Glomerular visceral epithelial cell (primary cell): ENCODE results near the gene PCDHB6.
"Not testable (repeated sequence)": the region's sequence is repeated elsewhere in the genome, so short reads cannot be mapped to it uniquely, and the experiment has no call there.

Experiments used
- DNase-seq: peaks from one replicate; pipeline ENCODE4 v3.0.0-alpha.2; 2016; ENCODE audit errors: extremely low spot score

PCDHB6 gene

GRCh38 chr5:141157901-141158300, 8.0 kb downstream of the PCDHB6 start:
- DNase-seq, result not testable (repeated sequence)

- peak; percentile 37 for DNase-seq
Measured at GRCh38 chr5:141172381-141173204, 22.7 kb downstream of the PCDHB6 start, which contains the start of gene PCDHB7. PCDHB7 (plus strand) TSS chr5:141172644; CDS start chr5:141172836, 192 bp downstream.

GRCh38 chr5:141174291-141175104, 24.6 kb downstream of the PCDHB6 start:
- not testable (repeated sequence) for DNase-seq

DNA sequence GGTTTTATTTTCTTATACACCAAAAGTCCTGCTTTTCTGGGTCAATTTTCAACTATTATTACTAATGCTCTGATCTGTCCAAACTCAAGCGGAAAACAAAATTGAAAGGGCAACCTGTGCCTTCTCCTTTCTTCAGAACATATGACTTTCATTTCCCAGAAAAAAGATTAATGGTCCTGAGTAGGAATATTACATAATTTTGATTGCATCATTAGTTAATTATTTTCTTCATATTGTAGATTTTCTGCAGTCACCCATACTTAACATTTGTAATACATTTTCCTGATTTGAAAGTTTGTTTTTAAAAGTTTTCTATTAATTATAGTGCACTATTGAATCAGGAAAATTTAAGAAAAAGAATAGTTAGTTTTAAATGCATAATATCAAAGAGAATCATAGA, 26.1 kb downstream of the PCDHB6 start:
- no peak for DNase-seq

DNA sequence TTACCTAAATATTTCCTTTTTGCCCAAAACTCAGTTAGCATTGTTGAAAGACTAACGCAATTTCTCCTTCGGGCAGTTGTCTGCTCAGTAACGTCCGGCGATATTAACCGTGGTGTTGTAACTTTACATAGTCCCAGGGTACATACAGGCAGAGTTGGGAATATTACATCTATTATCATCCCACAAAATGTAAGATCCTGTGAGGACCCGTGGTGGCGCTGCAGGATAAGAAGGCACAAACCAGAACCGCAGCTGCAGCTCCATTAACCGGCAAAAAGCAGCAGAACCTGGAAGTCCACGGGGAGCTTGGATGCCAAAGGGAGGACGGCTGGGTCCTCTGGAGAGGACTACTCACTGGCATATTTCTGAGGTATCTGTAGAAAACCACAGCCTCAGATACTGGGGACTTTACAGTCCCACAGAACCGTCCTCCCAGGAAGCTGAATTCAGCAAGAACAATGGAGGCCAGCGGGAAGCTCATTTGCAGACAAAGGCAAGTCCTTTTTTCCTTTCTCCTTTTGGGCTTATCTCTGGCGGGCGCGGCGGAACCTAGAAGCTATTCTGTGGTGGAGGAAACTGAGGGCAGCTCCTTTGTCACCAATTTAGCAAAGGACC, 27.8 kb downstream of the PCDHB6 start, which contains the start of gene PCDHB8:
Gene PCDHB8 (plus strand): TSS at position 214 of the 615 bp plus-strand sequence. CDS start 245 bp downstream, at position 459.
- DNase-seq, result peak; percentile 36

- DNase-seq, result not testable (repeated sequence)
Measured at GRCh38 chr5:141179371-141179770, 29.5 kb downstream of the PCDHB6 start.

DNA sequence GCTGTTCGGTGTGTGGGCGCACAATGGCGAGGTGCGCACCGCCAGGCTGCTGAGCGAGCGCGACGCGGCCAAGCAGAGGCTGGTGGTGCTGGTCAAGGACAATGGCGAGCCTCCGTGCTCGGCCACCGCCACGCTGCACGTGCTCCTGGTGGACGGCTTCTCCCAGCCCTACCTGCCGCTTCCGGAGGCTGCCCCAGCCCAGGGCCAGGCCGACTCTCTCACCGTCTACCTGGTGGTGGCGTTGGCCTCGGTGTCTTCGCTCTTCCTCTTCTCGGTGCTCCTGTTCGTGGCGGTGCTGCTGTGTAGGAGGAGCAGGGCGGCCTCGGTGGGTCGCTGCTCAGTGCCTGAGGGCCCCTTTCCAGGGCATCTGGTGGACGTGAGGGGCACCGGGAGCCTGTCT, 30.0 kb downstream of the PCDHB6 start:
- DNase-seq, result not testable (repeated sequence)

DNA sequence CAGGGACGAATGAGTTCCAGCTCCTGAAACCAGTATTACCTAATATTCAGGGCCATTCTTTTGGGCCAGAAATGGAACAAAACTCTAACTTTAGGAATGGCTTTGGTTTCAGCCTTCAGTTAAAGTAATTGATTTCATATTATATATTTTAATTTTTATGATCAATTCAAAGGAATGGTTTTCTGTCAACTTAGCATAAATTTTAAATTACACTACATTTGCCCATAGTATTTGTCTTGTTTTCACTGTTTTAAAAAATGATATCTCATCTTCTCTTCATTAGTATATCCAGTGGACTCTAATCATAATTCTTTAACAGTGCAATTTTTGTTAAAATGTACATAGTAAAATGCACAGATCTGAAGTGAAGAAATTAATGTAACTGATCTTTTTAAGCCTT, 30.5 kb downstream of the PCDHB6 start:
- DNase-seq, result no peak

DNA sequence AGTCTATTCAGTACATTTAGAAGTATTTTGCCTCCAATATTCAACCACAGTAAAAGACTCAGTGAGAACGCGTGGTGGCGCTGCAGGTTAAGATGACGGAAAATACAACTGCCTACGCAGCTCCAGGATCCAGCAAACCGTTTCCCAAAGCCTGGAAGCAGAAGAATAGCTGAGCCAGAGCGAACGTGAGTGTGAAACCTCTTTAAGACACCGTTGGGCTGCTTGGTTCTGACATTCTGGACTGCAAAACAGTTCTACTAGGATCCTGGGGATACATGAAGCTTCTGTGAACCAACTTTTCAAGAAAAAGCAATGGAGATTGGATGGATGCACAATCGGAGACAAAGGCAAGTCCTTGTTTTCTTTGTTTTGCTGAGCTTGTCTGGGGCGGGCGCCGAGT, 32.4 kb downstream of the PCDHB6 start, which contains the start of gene PCDHB16:
Gene PCDHB16 (plus strand): TSS at position 140 of the 400 bp plus-strand sequence. CDS start 173 bp downstream, at position 313.
- DNase-seq, result peak; percentile 64

DNA sequence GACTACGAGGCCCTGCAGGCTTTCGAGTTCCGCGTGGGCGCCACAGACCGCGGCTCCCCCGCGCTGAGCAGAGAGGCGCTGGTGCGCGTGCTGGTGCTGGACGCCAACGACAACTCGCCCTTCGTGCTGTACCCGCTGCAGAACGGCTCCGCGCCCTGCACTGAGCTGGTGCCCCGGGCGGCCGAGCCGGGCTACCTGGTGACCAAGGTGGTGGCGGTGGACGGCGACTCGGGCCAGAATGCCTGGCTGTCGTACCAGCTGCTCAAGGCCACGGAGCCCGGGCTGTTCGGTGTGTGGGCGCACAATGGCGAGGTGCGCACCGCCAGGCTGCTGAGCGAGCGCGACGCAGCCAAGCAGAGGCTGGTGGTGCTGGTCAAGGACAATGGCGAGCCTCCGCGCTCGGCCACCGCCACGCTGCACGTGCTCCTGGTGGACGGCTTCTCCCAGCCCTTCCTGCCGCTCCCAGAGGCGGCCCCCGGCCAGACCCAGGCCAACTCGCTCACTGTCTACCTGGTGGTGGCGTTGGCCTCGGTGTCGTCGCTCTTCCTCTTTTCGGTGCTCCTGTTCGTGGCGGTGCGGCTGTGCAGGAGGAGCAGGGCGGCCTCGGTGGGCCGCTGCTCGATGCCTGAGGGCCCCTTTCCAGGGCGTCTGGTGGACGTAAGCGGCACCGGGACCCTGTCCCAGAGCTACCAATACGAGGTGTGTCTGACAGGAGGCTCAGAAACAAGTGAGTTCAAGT, 34.4 kb downstream of the PCDHB6 start:
- not testable (repeated sequence) for DNase-seq

DNA sequence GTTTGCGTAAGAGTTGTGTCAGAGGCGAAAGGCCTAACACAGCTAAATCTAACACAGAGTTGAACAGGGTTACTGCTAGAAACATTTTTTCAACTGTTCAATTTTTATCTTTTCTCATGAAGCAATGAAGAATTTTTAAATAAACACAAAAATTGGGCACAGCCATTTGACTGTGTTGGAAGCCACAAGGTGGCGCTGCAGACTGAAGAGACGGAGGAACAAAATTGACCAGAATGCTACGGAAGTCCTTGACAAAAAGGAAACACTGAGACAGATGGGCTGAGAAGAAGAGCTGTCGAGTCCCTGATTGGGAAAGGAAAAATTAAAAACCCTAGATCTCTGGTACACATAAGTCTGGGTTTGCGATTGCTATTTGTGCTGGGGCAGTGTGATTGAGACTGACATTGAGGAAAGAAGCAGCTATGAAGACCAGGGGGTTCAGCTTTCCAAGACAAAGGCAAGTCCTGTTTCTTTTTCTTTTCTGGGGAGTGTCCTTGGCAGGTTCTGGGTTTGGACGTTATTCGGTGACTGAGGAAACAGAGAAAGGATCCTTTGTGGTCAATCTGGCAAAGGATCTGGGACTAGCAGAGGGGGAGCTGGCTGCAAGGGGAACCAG, 37.1 kb downstream of the PCDHB6 start, which contains the start of gene PCDHB9:
Gene PCDHB9 (plus strand): TSS at position 265 of the 616 bp plus-strand sequence. CDS start 158 bp downstream, at position 423.
- no peak for DNase-seq

DNA sequence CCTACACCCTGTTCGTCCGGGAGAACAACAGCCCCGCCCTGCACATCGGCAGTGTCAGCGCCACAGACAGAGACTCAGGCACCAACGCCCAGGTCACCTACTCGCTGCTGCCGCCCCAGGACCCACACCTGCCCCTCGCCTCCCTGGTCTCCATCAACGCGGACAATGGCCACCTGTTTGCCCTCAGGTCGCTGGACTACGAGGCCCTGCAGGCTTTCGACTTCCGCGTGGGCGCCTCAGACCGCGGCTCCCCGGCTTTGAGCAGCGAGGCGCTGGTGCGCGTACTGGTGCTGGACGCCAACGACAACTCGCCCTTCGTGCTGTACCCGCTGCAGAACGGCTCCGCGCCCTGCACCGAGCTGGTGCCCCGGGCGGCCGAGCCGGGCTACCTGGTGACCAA, 38.8 kb downstream of the PCDHB6 start:
- DNase-seq, result not testable (repeated sequence)

GRCh38 chr5:141189131-141189530, 39.3 kb downstream of the PCDHB6 start:
- not testable (repeated sequence) for DNase-seq

DNA sequence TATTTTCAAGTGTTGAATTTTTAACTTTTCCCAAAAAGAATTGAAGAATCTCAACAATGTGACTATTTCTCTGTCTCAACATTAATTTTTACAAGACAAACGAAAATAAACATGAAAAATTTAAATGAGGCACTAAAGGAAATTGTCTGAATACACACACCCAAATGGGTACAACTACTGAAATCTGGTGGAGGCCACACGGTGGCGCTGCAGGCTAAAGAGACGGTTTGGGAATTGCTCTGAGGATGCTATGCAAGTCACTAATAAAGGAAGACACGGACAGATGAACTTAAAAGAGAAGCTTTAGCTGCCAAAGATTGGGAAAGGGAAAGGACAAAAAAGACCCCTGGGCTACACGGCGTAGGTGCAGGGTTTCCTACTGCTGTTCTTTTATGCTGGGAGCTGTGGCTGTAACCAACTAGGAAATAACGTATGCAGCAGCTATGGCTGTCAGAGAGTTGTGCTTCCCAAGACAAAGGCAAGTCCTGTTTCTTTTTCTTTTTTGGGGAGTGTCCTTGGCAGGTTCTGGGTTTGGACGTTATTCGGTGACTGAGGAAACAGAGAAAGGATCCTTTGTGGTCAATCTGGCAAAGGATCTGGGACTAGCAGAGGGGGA, 42.4 kb downstream of the PCDHB6 start, which contains the start of gene PCDHB10:
Gene PCDHB10 (plus strand): TSS at position 244 of the 616 bp plus-strand sequence. CDS start 200 bp downstream, at position 444.
- DNase-seq, result peak; percentile 43

DNA sequence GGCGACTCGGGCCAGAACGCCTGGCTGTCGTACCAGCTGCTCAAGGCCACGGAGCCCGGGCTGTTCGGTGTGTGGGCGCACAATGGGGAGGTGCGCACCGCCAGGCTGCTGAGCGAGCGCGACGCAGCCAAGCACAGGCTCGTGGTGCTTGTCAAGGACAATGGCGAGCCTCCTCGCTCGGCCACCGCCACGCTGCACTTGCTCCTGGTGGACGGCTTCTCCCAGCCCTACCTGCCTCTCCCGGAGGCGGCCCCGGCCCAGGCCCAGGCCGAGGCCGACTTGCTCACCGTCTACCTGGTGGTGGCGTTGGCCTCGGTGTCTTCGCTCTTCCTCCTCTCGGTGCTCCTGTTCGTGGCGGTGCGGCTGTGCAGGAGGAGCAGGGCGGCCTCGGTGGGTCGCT, 44.5 kb downstream of the PCDHB6 start:
- DNase-seq, result not testable (repeated sequence)

DNA sequence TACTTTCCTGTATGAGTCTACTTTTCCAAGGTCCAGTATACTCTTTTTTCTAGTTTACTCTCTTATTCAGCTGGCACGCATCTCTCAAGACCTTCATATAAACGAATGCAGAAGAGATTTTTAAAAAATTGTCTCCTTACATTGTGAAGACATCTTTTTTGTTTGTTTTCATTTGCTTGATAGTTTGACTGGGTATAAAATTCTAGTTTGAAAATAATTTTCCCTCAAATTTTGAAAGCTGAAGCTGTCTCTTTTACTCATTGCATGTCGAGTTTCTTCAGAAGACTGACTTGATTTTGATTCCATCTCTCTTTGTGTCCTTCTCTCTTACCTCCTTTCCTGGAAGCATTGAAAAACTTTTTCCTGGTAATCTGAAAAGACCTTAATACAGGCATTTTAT, 46.5 kb downstream of the PCDHB6 start:
- no peak for DNase-seq

GRCh38 chr5:141199359-141200235, 49.7 kb downstream of the PCDHB6 start, which contains the start of gene PCDHB11:
PCDHB11 (plus strand) TSS chr5:141199627; CDS start chr5:141199775, 148 bp downstream.
- DNase-seq, result peak; percentile 40

DNA sequence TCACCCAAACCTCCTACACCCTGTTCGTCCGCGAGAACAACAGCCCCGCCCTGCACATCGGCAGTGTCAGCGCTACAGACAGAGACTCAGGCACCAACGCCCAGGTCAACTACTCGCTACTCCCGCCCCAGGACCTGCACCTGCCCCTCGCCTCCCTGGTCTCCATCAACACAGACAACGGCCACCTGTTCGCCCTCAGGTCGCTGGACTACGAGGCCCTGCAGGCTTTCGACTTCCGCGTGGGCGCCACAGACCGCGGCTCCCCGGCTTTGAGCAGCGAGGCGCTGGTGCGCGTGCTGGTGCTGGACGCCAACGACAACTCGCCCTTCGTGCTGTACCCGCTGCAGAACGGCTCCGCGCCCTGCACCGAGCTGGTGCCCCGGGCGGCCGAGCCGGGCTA, 51.3 kb downstream of the PCDHB6 start:
- DNase-seq, result not testable (repeated sequence)

GRCh38 chr5:141201646-141202045, 51.8 kb downstream of the PCDHB6 start:
- DNase-seq, result not testable (repeated sequence)
